Measurements from ENCODE around the gene SESN3. TPM values are rescaled to one million over a fixed set of nuclear protein-coding genes. Genes with fewer than 3 reads are reported as not detected.

Gene SESN3
- total RNA-seq, 1 experiment from 2014 or later, result 0.55 TPM

DNA sequence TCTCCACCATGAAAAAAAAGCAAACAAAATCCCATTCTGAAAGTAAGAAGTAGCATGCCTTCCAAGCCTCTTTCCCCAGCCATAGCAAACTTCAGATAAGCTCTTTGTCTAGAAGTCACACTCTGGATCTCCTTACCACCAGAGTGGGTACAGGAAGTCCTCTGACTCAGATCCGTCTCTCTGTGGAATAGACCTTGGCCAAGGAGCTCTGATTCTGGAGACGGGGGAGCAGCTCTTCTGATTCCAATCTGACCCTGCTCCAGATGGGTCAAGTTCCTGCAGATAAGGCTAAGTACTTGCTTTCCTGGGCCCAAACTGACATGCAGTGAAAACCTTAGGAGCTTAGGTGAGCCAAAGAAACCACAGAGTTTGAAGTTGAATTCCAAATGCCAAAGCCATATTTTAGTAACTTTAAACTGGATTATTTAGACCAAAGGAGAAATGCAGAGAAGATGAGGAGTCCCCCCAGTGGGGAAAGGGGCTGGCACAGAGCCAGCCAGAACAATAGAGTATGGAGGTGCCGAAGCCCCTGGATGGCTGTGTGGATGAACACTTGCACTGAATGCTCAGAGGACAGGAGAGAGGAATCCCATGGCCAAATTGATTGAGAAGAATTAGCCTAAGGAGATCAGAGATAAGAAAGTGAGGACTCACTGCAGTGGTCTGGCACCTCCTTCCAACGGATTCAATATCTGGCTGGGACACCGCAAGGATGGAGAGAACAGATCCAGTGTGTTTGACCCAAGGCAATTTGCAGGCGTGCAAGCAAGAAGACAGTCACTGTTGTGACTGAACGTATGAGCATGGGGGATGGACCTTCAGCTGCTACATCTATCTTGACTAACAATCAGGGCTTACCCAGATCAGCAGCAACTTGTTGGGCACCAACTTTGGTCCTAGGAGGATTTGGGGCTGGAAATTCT lies 86.4 kb downstream of the SESN3 start:
- intact Hi-C loops (cut with micrococcal nuclease), result no loop called here
- H3F3A ChIP-seq (ENCODE audit: low read length, unreplicated experiment), result no peaks in the 10 kb centered on the region
- no peaks in the 10 kb centered on the region for H3K9me2 ChIP-seq (replicated peaks; ENCODE audit: low read length)
- H3K36me3 ChIP-seq (ENCODE audit: low read depth, low read length), result no peaks in the 10 kb centered on the region
- no peak overlapping the region for H3K9ac ChIP-seq (ENCODE audit: low read length)
- no peaks in the 10 kb centered on the region for H3K27me3 ChIP-seq (ENCODE audit: low read length)
- H3K79me2 ChIP-seq (ENCODE audit: low read length), result no peaks in the 10 kb centered on the region
- H3K4me1 ChIP-seq (ENCODE audit: insufficient read depth, low read length), result peaks cover 23% of the 10 kb centered on the region
- no peak for ATAC-seq
- ChIA-PET CTCF (no interaction called here), POLR2A (ENCODE audit: unreplicated experiment) (no interaction called here)
- H3K4me3 ChIP-seq (ENCODE audit: low read length), result no peak overlapping the region
- no peak overlapping the region for H2AFZ ChIP-seq (ENCODE audit: low read length)
- no TSS peak for BruUV-seq (replicated peaks)
- no peak overlapping the region for H3K27ac ChIP-seq (ENCODE audit: low read length)
- no peak overlapping the region for H3K4me2 ChIP-seq (ENCODE audit: low read length)
- TF ChIP-seq EZH2phosphoT487 (IDR thresholded peaks at IDR 0.05; ENCODE audit: borderline replicate concordance, low read length) (no peak), EZH2 (IDR thresholded peaks at IDR 0.05; ENCODE audit: low read length, unreplicated experiment) (no peak)
- TF ChIP-seq, protein P1, sequence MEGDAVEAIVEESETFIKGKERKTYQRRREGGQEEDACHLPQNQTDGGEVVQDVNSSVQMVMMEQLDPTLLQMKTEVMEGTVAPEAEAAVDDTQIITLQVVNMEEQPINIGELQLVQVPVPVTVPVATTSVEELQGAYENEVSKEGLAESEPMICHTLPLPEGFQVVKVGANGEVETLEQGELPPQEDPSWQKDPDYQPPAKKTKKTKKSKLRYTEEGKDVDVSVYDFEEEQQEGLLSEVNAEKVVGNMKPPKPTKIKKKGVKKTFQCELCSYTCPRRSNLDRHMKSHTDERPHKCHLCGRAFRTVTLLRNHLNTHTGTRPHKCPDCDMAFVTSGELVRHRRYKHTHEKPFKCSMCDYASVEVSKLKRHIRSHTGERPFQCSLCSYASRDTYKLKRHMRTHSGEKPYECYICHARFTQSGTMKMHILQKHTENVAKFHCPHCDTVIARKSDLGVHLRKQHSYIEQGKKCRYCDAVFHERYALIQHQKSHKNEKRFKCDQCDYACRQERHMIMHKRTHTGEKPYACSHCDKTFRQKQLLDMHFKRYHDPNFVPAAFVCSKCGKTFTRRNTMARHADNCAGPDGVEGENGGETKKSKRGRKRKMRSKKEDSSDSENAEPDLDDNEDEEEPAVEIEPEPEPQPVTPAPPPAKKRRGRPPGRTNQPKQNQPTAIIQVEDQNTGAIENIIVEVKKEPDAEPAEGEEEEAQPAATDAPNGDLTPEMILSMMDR (conservative IDR thresholded peaks at IDR 0.05; ENCODE audit: low read depth, low read length), result no peak
- no peaks in the 10 kb centered on the region for H3K9me3 ChIP-seq (ENCODE audit: low read length)
- DNase-seq, result no peak
- H4K20me1 ChIP-seq (ENCODE audit: low read length), result no peaks in the 10 kb centered on the region

DNA sequence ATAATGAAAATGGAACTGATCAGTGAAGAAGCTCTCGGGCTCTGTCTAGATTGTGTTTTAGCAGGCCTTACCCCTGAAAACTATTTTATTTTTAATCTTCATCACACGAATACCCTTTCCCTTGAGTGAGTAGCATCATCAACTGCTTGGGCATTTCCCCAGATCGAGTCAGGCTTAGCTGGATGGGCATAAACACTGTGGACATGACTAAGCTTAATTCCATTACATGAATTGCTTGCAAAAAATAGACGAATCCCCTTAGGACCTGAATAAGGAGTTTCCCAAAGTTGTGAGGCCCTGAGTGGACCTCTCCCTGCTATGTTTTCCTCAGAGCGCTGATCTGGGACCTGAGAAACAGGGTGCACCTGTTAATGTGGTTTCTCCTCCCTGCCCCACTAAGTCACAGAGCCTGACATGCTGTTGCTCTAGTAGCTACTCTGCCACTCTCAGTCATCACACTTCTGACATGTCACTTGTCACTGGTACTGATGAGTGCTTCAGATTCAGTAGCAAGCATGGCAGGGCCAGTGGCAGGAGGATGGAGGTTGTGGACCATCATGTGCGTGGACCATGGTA lies 87.8 kb downstream of the SESN3 start:
- DNase-seq (no peak), ATAC-seq (no peak)
- CTCF ChIA-PET, result no interaction called here
- Histone ChIP-seq H4K20me1 (ENCODE audit: low read length) (no peaks in the 10 kb centered on the region), H3K9me2 (replicated peaks; ENCODE audit: low read length) (no peaks in the 10 kb centered on the region), H3K9me3 (ENCODE audit: low read length) (no peaks in the 10 kb centered on the region), H3K79me2 (ENCODE audit: low read length) (no peaks in the 10 kb centered on the region), H3K36me3 (ENCODE audit: low read depth, low read length) (no peaks in the 10 kb centered on the region), H3F3A (ENCODE audit: low read length, unreplicated experiment) (no peaks in the 10 kb centered on the region), H3K4me1 (ENCODE audit: insufficient read depth, low read length) (peaks cover 23% of the 10 kb centered on the region), H3K27ac (ENCODE audit: low read length) (no peak overlapping the region), H3K4me2 (ENCODE audit: low read length) (no peak overlapping the region), H3K4me3 (ENCODE audit: low read length) (no peak overlapping the region), H2AFZ (ENCODE audit: low read length) (no peak overlapping the region), H3K27me3 (ENCODE audit: low read length) (no peaks in the 10 kb centered on the region), H3K9ac (ENCODE audit: low read length) (no peak overlapping the region)
- BruUV-seq (replicated peaks), result no TSS peak
- POLR2A ChIA-PET (ENCODE audit: unreplicated experiment), result no interaction called here
- intact Hi-C loops (cut with micrococcal nuclease), result no loop called here
- TF ChIP-seq, protein P1 (conservative IDR thresholded peaks at IDR 0.05; ENCODE audit: low read depth, low read length), result no peak
- TF ChIP-seq EZH2phosphoT487 (IDR thresholded peaks at IDR 0.05; ENCODE audit: borderline replicate concordance, low read length) (no peak), EZH2 (IDR thresholded peaks at IDR 0.05; ENCODE audit: low read length, unreplicated experiment) (no peak)

DNA sequence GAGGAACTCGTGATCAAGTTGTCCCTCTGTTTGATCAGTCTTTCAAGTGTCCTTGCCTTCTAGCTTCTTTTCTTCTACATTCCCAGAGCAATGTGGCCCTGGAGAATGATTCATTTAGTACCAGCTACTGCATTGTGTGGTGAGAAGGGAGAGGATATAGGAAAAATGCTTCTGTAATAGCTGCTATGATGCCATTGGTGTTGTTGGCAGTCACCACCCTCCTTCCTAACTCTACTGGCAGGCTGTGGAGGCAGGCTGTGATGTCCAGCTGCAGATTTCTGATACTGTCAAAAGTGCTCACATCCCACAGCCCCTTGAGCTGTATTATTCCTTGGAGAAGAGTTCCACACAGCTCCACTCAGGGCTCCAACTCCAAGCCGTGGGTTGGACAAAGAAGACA lies 88.6 kb downstream of the SESN3 start:
- ChIA-PET POLR2A (ENCODE audit: unreplicated experiment) (no interaction called here), CTCF (interaction anchor here (0.6 kb wide), 1 partner anchor 1200 kb away, joined by 4 read pairs; no protein-coding TSS in a partner anchor)
- H3K9ac ChIP-seq (ENCODE audit: low read length), result no peak overlapping the region
- no TSS peak for BruUV-seq (replicated peaks)
- H3K4me3 ChIP-seq (ENCODE audit: low read length), result no peak overlapping the region
- no peak for TF ChIP-seq EZH2 (IDR thresholded peaks at IDR 0.05; ENCODE audit: low read length, unreplicated experiment)
- no peak for TF ChIP-seq EZH2phosphoT487 (IDR thresholded peaks at IDR 0.05; ENCODE audit: borderline replicate concordance, low read length)
- TF ChIP-seq, protein P1 (conservative IDR thresholded peaks at IDR 0.05; ENCODE audit: low read depth, low read length), result no peak
- no peaks in the 10 kb centered on the region for H3K36me3 ChIP-seq (ENCODE audit: low read depth, low read length)
- no peak overlapping the region for H3K4me2 ChIP-seq (ENCODE audit: low read length)
- H3K4me1 ChIP-seq (ENCODE audit: insufficient read depth, low read length), result peaks cover 16% of the 10 kb centered on the region
- no peaks in the 10 kb centered on the region for H3K27me3 ChIP-seq (ENCODE audit: low read length)
- intact Hi-C loops (cut with micrococcal nuclease), result no loop called here
- H3K79me2 ChIP-seq (ENCODE audit: low read length), result no peaks in the 10 kb centered on the region
- DNase-seq (no peak), ATAC-seq (no peak)
- no peaks in the 10 kb centered on the region for H4K20me1 ChIP-seq (ENCODE audit: low read length)
- no peaks in the 10 kb centered on the region for H3K9me3 ChIP-seq (ENCODE audit: low read length)
- no peak overlapping the region for H3K27ac ChIP-seq (ENCODE audit: low read length)
- no peaks in the 10 kb centered on the region for H3K9me2 ChIP-seq (replicated peaks; ENCODE audit: low read length)
- no peaks in the 10 kb centered on the region for H3F3A ChIP-seq (ENCODE audit: low read length, unreplicated experiment)
- H2AFZ ChIP-seq (ENCODE audit: low read length), result no peak overlapping the region

Measured in PC-3 (cell line).